WTC11 (cell line): ENCODE data around the gene RNASEH1. TPM values are rescaled to one million over a fixed set of nuclear protein-coding genes. Genes with fewer than 3 reads are reported as not detected.
A peak's percentile ranks its signal among the peaks of the same experiment; 100 is the strongest.

Experiments used
- ATAC-seq: fragments of 200-7000 bp; cut with Tn5 transposase; 2 replicates; pipeline ENCODE4 v1.10.0; 2021; ENCODE audit warnings: mild to moderate bottlenecking, moderate library complexity
- CTCF ChIA-PET: fragments of 300-600 bp; sonication (Branson Sonifier 250); formaldehyde crosslinking; loops from one replicate; lab custom pipeline; 2021; ENCODE audit warnings: antibody characterized with exemption; lab: Charles Lee
- POLR2A ChIA-PET: fragments of 350-600 bp; sonication (Branson Sonifier 250); formaldehyde crosslinking; loops from one replicate; lab custom pipeline; 2021; ENCODE audit warnings: antibody characterized with exemption; lab: Charles Lee
- DNase-seq: peaks from one replicate; pipeline ENCODE4 v3.0.0; 2021; ENCODE audit warnings: low spot score
- H3K27ac Mint-ChIP-seq: 2 replicates; pipeline ENCODE4 v1.8.0; 2021; ENCODE audit warnings: mixed read lengths
- H3K27me3 Mint-ChIP-seq: 2 replicates; pipeline ENCODE4 v1.8.0; 2021; ENCODE audit warnings: low read depth, mild to moderate bottlenecking, moderate library complexity, mixed read lengths
- H3K36me3 Mint-ChIP-seq: 2 replicates; pipeline ENCODE4 v1.8.0; 2021; ENCODE audit warnings: mixed read lengths
- H3K4me1 Mint-ChIP-seq: 2 replicates; pipeline ENCODE4 v1.8.0; 2022; ENCODE audit warnings: mixed read lengths
- H3K4me3 Mint-ChIP-seq: 2 replicates; pipeline ENCODE4 v1.8.0; 2021; ENCODE audit warnings: mild to moderate bottlenecking, moderate library complexity, mixed read lengths
- H3K9me3 Mint-ChIP-seq: 2 replicates; pipeline ENCODE4 v1.8.0; 2021; ENCODE audit warnings: mixed read lengths
- E2F4 ChIP-seq: sonication (generic); formaldehyde crosslinking; IDR thresholded peaks from 2 replicates; pipeline ENCODE4 v1.8.1; 2022; ENCODE audit warnings: low read depth, mild to moderate bottlenecking, moderate library complexity, missing genetic modification reagents, borderline replicate concordance
- ELF4 ChIP-seq: sonication (generic); formaldehyde crosslinking; IDR thresholded peaks from 2 replicates; pipeline ENCODE4 v1.8.1; 2022; ENCODE audit warnings: low read depth, mild to moderate bottlenecking, moderate library complexity, missing genetic modification reagents
- EMX1 ChIP-seq: fragments of 250-450 bp; sonication (Bioruptor Pico); IDR thresholded peaks from 2 replicates; pipeline ENCODE4 v1.8.0; 2021; ENCODE audit warnings: mild to moderate bottlenecking
- ETV6 ChIP-seq: sonication (generic); formaldehyde crosslinking; IDR thresholded peaks from 2 replicates; pipeline ENCODE4 v1.8.1; 2022; ENCODE audit warnings: mild to moderate bottlenecking, missing genetic modification reagents
- FOXK1 ChIP-seq: sonication (generic); formaldehyde crosslinking; IDR thresholded peaks from 2 replicates; pipeline ENCODE4 v1.8.0; 2022; ENCODE audit warnings: mild to moderate bottlenecking, moderate library complexity, missing genetic modification reagents
- GRHL2 ChIP-seq: fragments of 250-450 bp; sonication (Bioruptor Pico); IDR thresholded peaks from 2 replicates; pipeline ENCODE4 v1.8.0; 2022; ENCODE audit warnings: mild to moderate bottlenecking, moderate library complexity; ENCODE audit not compliant: insufficient replicate concordance, severe bottlenecking
- IRF2 ChIP-seq: sonication (generic); formaldehyde crosslinking; IDR thresholded peaks from 2 replicates; pipeline ENCODE4 v1.8.0; 2022; ENCODE audit warnings: low read depth, missing genetic modification reagents, borderline replicate concordance
- JAZF1 ChIP-seq: fragments of 250-450 bp; sonication (Bioruptor Pico); IDR thresholded peaks from 2 replicates; pipeline ENCODE4 v1.9.0; 2021; ENCODE audit warnings: moderate library complexity, mild to moderate bottlenecking, inconsistent platforms
- KAT7 ChIP-seq: sonication (generic); formaldehyde crosslinking; IDR thresholded peaks from 2 replicates; pipeline ENCODE4 v1.8.1; 2023; ENCODE audit warnings: missing genetic modification reagents, mild to moderate bottlenecking, borderline replicate concordance
- MLX ChIP-seq: sonication (generic); formaldehyde crosslinking; IDR thresholded peaks from 2 replicates; pipeline ENCODE4 v1.8.1; 2023; ENCODE audit warnings: mild to moderate bottlenecking, missing genetic modification reagents, moderate library complexity
- MXD4 ChIP-seq: fragments of 250-450 bp; sonication (Bioruptor Pico); IDR thresholded peaks from 2 replicates; pipeline ENCODE4 v1.8.0; 2021; ENCODE audit warnings: mild to moderate bottlenecking, moderate library complexity, borderline replicate concordance
- MYBL2 ChIP-seq: sonication (generic); formaldehyde crosslinking; IDR thresholded peaks from 2 replicates; pipeline ENCODE4 v1.8.1; 2023; ENCODE audit warnings: mild to moderate bottlenecking, moderate library complexity, missing genetic modification reagents
- SOX15 ChIP-seq: fragments of 250-450 bp; sonication (Bioruptor Pico); IDR thresholded peaks from 2 replicates; pipeline ENCODE4 v1.9.0; 2021; ENCODE audit warnings: mild to moderate bottlenecking
- TCF7 ChIP-seq: sonication (generic); formaldehyde crosslinking; IDR thresholded peaks from 2 replicates; pipeline ENCODE4 v1.8.0; 2022; ENCODE audit warnings: mild to moderate bottlenecking, low read depth, missing genetic modification reagents, moderate library complexity
- TEAD1 ChIP-seq: sonication (generic); formaldehyde crosslinking; IDR thresholded peaks from 2 replicates; pipeline ENCODE4 v1.8.0; 2022; ENCODE audit warnings: mild to moderate bottlenecking, missing genetic modification reagents
- ZBTB43 ChIP-seq: sonication (generic); formaldehyde crosslinking; IDR thresholded peaks from 2 replicates; pipeline ENCODE4 v1.8.1; 2023; ENCODE audit warnings: mild to moderate bottlenecking, missing genetic modification reagents
- ZNF396 ChIP-seq: fragments of 250-450 bp; sonication (Bioruptor Pico); IDR thresholded peaks from 2 replicates; pipeline ENCODE4 v1.8.0; 2021; ENCODE audit warnings: mild to moderate bottlenecking, moderate library complexity, borderline replicate concordance
- ZNF671 ChIP-seq: fragments of 250-450 bp; sonication (Bioruptor Pico); IDR thresholded peaks from 2 replicates; pipeline ENCODE4 v1.8.0; 2021; ENCODE audit warnings: mild to moderate bottlenecking
- ZSCAN18 ChIP-seq: fragments of 250-450 bp; sonication (Bioruptor Pico); IDR thresholded peaks from 2 replicates; pipeline ENCODE4 v2.1.2; 2022; ENCODE audit warnings: mild to moderate bottlenecking, moderate library complexity
- total RNA-seq: library from RNA; stranded (reverse); gene quantifications from 3 replicates; pipeline ENCODE4 v1.2.3, GENCODE V29; 2021

Gene RNASEH1
- total RNA-seq, 1 experiment from 2014 or later: 44.4 TPM

- Mint-ChIP-seq H3K4me1 (peaks cover 5% of the 10 kb centered on the region; the same call in 1 of the 2 replicates), H3K27me3 (no peaks in the 10 kb centered on the region; the same call in 1 of the 2 replicates), H3K9me3 (peaks cover 7% of the 10 kb centered on the region), H3K27ac (no peak overlapping the region), H3K36me3 (no peaks in the 10 kb centered on the region), H3K4me3 (no peak overlapping the region)
- DNase-seq (no peak), ATAC-seq (no peak)
- POLR2A ChIA-PET: no interaction called here
- TF ChIP-seq MLX (CRISPR knock-in tag) (no peak), EMX1 (no peak), GRHL2 (no peak), SOX15 (CRISPR knock-in tag) (no peak), ELF4 (no peak), IRF2 (no peak), MXD4 (CRISPR knock-in tag) (no peak), ZBTB43 (CRISPR knock-in tag) (no peak), JAZF1 (CRISPR knock-in tag) (no peak), FOXK1 (CRISPR knock-in tag) (no peak)
- CTCF ChIA-PET: no interaction called here
Observed at GRCh38 chr2:3529316-3530025, 28.7 kb downstream of the RNASEH1 start.

- H3K36me3 Mint-ChIP-seq: no peaks in the 10 kb centered on the region
- no peak overlapping the region for H3K4me3 Mint-ChIP-seq
- POLR2A ChIA-PET: no interaction called here
- peaks cover 5% of the 10 kb centered on the region; the same call in 1 of the 2 replicates for H3K27me3 Mint-ChIP-seq
- no peak for TF ChIP-seq ETV6 (CRISPR knock-in tag)
- no peak for TF ChIP-seq ZNF671
- TF ChIP-seq MYBL2 (CRISPR knock-in tag): no peak
- no peak for TF ChIP-seq TCF7 (CRISPR knock-in tag)
- TF ChIP-seq ZNF396: no peak
- no peak for TF ChIP-seq E2F4 (CRISPR knock-in tag)
- TF ChIP-seq ZSCAN18 (CRISPR knock-in tag): no peak
- TF ChIP-seq GRHL2: no peak
- TF ChIP-seq, all 79 proteins: peak for 0
- Mint-ChIP-seq H3K9me3 (peaks cover 7% of the 10 kb centered on the region), H3K4me1 (no peaks in the 10 kb centered on the region), H3K27ac (no peak overlapping the region)
- ATAC-seq: peak; percentile 61
- CTCF ChIA-PET: no interaction called here
- peak; percentile 16 for DNase-seq
Observed at GRCh38 chr2:3527886-3528785, 30.0 kb downstream of the RNASEH1 start.

- H3K4me1 Mint-ChIP-seq: no peaks in the 10 kb centered on the region
- CTCF ChIA-PET: no interaction called here
- TF ChIP-seq TEAD1 (CRISPR knock-in tag) (no peak), KAT7 (CRISPR knock-in tag) (no peak)
- H3K36me3 Mint-ChIP-seq: no peaks in the 10 kb centered on the region
- peaks cover 7% of the 10 kb centered on the region for H3K9me3 Mint-ChIP-seq
- no peak overlapping the region for H3K27ac Mint-ChIP-seq
- POLR2A ChIA-PET: no interaction called here
- ATAC-seq (peak; percentile 39; the same call in 1 of the 2 replicates), DNase-seq (no peak)
- no peak overlapping the region for H3K4me3 Mint-ChIP-seq
- H3K27me3 Mint-ChIP-seq: peaks cover 5% of the 10 kb centered on the region; the same call in 1 of the 2 replicates
Observed at GRCh38 chr2:3526871-3527270, 31.3 kb downstream of the RNASEH1 start.
